Caco-2 (cell line): ENCODE measurements around the gene C19orf33. TPM values are rescaled to one million over a fixed set of nuclear protein-coding genes. Genes with fewer than 3 reads are reported as not detected.

Source experiments
- BruUV-seq: library from RNA; stranded (reverse); fragments of 400-500 nt; replicated peaks from 2 replicates; lab custom pipeline; 2021; lab: Mats Ljungman, UMichigan
- CTCF ChIA-PET: fragments of 300-600 bp; sonication (Branson Sonifier 250); formaldehyde crosslinking; loops from one replicate; lab custom pipeline; 2022; ENCODE audit warnings: antibody characterized with exemption; lab: Charles Lee
- POLR2A ChIA-PET: fragments of 300-600 bp; sonication (Branson Sonifier 250); formaldehyde crosslinking; loops from one replicate; lab custom pipeline; 2022; ENCODE audit warnings: antibody characterized with exemption; lab: Charles Lee
- DNase-seq, 2 experiments: peaks; one replicate each; pipeline versions ENCODE4 v3.0.0 to v3.0.0-alpha.2; 2020 to 2022
- H3K27me3 ChIP-seq: replicated peaks from 2 replicates; pipeline ENCODE4 v1.6.0; 2011; ENCODE audit warnings: low read length; ENCODE audit not compliant: control insufficient read depth, insufficient read depth
- H3K36me3 ChIP-seq: 2 replicates; pipeline ENCODE4 v1.5.1; 2011; ENCODE audit warnings: low read length; ENCODE audit not compliant: control insufficient read depth, insufficient read depth
- H3K4me1 ChIP-seq: fragments of 250-450 bp; sonication (Bioruptor Pico); 2 replicates; pipeline ENCODE4 v1.5.1; 2020; ENCODE audit warnings: mild to moderate bottlenecking
- H3K4me3 ChIP-seq: 2 replicates; pipeline ENCODE4 v1.5.1; 2011; ENCODE audit warnings: low read depth, mild to moderate bottlenecking, control low read depth, low read length
- H3K9me3 ChIP-seq: fragments of 250-450 bp; sonication (Bioruptor Pico); 2 replicates; pipeline ENCODE4 v1.5.1; 2020; ENCODE audit warnings: mild to moderate bottlenecking, moderate library complexity
- H3K27ac Mint-ChIP-seq: one replicate; pipeline ENCODE4 v1.8.0; 2022; ENCODE audit warnings: mixed read lengths; ENCODE audit not compliant: unreplicated experiment
- H3K27me3 Mint-ChIP-seq: one replicate; pipeline ENCODE4 v1.8.0; 2022; ENCODE audit warnings: mixed read lengths; ENCODE audit not compliant: insufficient read depth, unreplicated experiment
- H3K36me3 Mint-ChIP-seq: one replicate; pipeline ENCODE4 v1.8.0; 2022; ENCODE audit warnings: mild to moderate bottlenecking, mixed read lengths; ENCODE audit not compliant: insufficient read depth, unreplicated experiment
- H3K4me1 Mint-ChIP-seq: one replicate; pipeline ENCODE4 v1.8.0; 2022; ENCODE audit warnings: low read depth, mixed read lengths; ENCODE audit not compliant: unreplicated experiment
- H3K4me3 Mint-ChIP-seq: one replicate; pipeline ENCODE4 v1.8.0; 2022; ENCODE audit warnings: mild to moderate bottlenecking, moderate library complexity, mixed read lengths; ENCODE audit not compliant: unreplicated experiment
- H3K9me3 Mint-ChIP-seq: one replicate; pipeline ENCODE4 v1.8.0; 2022; ENCODE audit warnings: mixed read lengths; ENCODE audit not compliant: unreplicated experiment
- CTCF ChIP-seq, 2 experiments: fragments of 200-600 bp in 1 of 2; IDR thresholded peaks; 1 replicate in 1 of 2; 2 replicates in 1 of 2; pipeline versions ENCODE4 v1.5.1 to v1.8.0; 2011 to 2022; ENCODE audit warnings: antibody characterized with exemption in 1 of 2, control low read depth in 1 of 2, inconsistent platforms in 1 of 2, low read depth in 1 of 2, low read length in 1 of 2, mild to moderate bottlenecking in 1 of 2, moderate library complexity in 1 of 2; ENCODE audit not compliant: insufficient read depth in 1 of 2, severe bottlenecking in 1 of 2, unreplicated experiment in 1 of 2
- intact Hi-C: fragments of 100-400 bp; cut with micrococcal nuclease; formaldehyde crosslinking; loops from one replicate; pipeline ENCODE4 v1.10.0; 2022; ENCODE audit not compliant: unreplicated experiment
- total RNA-seq: library from RNA; stranded (reverse); gene quantifications from 2 replicates; pipeline ENCODE4 v1.2.3, GENCODE V29; 2022

The C19orf33 gene
- total RNA-seq, 1 experiment from 2014 or later: 18.6 TPM

GRCh38 chr19:38262585-38263268 is 41.3 kb upstream of the C19orf33 start:
- no TSS peak for BruUV-seq
- Histone ChIP-seq H3K4me3 (no peak overlapping the region), H3K9me3 (no peaks in the 10 kb centered on the region), H3K27me3 (no peaks in the 10 kb centered on the region), H3K36me3 (no peaks in the 10 kb centered on the region), H3K4me1 (peaks cover 38% of the 10 kb centered on the region)
- Mint-ChIP-seq H3K4me3 (peak overlapping the region; percentile 99), H3K27ac (peak overlapping the region; percentile 98), H3K36me3 (peaks cover 49% of the 10 kb centered on the region), H3K9me3 (no peaks in the 10 kb centered on the region), H3K4me1 (peaks cover 42% of the 10 kb centered on the region), H3K27me3 (no peaks in the 10 kb centered on the region)
- CTCF ChIA-PET: no interaction called here
- peak in 1 of 2 experiments; percentile 57 for DNase-seq
- intact Hi-C loops: no loop called here
- POLR2A ChIA-PET: no interaction called here
- no peak for TF ChIP-seq CTCF (IDR thresholded peaks at IDR 0.05; ENCODE audit: insufficient read depth in 1 of 2, low read depth in 1 of 2, low read length in 1 of 2, severe bottlenecking in 1 of 2, unreplicated experiment in 1 of 2)

GRCh38 chr19:38263689-38264485 is 40.2 kb upstream of the C19orf33 start:
- Mint-ChIP-seq H3K9me3 (no peaks in the 10 kb centered on the region), H3K27me3 (no peaks in the 10 kb centered on the region), H3K4me3 (peak overlapping the region; percentile 99), H3K36me3 (peaks cover 59% of the 10 kb centered on the region), H3K27ac (peak overlapping the region; percentile 98), H3K4me1 (peaks cover 54% of the 10 kb centered on the region)
- peaks cover 49% of the 10 kb centered on the region for H3K4me1 ChIP-seq
- POLR2A ChIA-PET: interaction anchor here (0.6 to 2.5 kb wide), 11 partner anchors 9 to 357 kb away, joined by 3 to 10 read pairs (median 7); partner anchors contain the start of genes C19orf33, GGN, PPP1R14A and PSMD8
- DNase-seq: peak; percentile 98 to 100
- TSS peak; percentile 94 for BruUV-seq
- no peak for TF ChIP-seq CTCF (IDR thresholded peaks at IDR 0.05; ENCODE audit: insufficient read depth in 1 of 2, low read depth in 1 of 2, low read length in 1 of 2, severe bottlenecking in 1 of 2, unreplicated experiment in 1 of 2)
- intact Hi-C loops: loop anchor here (1.0 kb wide), 6 partner anchors 9 to 71 kb away; partner anchors contain the start of gene CATSPERG
- H3K27me3 ChIP-seq: no peaks in the 10 kb centered on the region
- H3K4me3 ChIP-seq: peak overlapping the region; percentile 15
- CTCF ChIA-PET: interaction anchor here (0.7 to 2.0 kb wide), 7 partner anchors 15 to 110 kb away, joined by 3 to 16 read pairs (median 4); no protein-coding TSS in a partner anchor
- no peaks in the 10 kb centered on the region for H3K9me3 ChIP-seq
- no peaks in the 10 kb centered on the region for H3K36me3 ChIP-seq
